Erythroblast (primary cell): Measurements from ENCODE around the gene DGKH.

ENCODE experiments used
- GATA1 ChIP-seq: IDR thresholded peaks from 2 replicates; pipeline ENCODE4 v1.6.1; 2011; ENCODE audit warnings: low read depth, mild to moderate bottlenecking, control low read depth, low read length, moderate library complexity
- POLR2A ChIP-seq: IDR thresholded peaks from 2 replicates; pipeline ENCODE4 v1.6.1; 2011; ENCODE audit warnings: mild to moderate bottlenecking, low read length

DNA sequence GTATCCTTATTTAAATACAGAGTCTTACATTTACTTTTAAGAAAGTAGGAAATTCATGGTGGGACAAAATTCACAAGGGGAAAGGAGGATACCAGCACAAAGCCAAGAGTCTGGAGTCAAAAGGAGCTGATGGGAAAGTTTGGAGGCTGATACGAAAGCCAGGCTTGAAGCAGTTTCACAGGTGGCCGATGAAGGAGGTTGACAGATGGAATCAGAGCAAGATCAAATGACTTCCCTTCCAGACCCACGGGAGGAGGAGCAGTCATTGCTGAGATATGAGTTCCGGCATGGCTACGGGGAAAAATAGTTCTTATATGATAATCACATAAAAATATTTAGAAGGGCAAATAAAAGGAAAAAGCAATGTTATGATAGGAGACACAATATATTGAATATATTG is 65.0 kb downstream of the DGKH start:
- no peak for TF ChIP-seq POLR2A
- TF ChIP-seq GATA1: no peak
